OCI-LY3 (cell line): Measurements from ENCODE around the gene PLPP7.

Source experiments
- CTCF ChIP-seq: fragments of 200-600, 300-600 bp; sonication (generic); IDR thresholded peaks from 2 replicates; pipeline ENCODE4 v1.5.1; 2014; ENCODE audit warnings: antibody characterized with exemption, low read length, low read depth
- EZH2phosphoT487 ChIP-seq: fragments of 200-600 bp; shearing (Covaris generic); IDR thresholded peaks from 2 replicates; pipeline ENCODE4 v1.6.1; 2018; ENCODE audit warnings: antibody characterized with exemption, mixed run types, low read depth

DNA sequence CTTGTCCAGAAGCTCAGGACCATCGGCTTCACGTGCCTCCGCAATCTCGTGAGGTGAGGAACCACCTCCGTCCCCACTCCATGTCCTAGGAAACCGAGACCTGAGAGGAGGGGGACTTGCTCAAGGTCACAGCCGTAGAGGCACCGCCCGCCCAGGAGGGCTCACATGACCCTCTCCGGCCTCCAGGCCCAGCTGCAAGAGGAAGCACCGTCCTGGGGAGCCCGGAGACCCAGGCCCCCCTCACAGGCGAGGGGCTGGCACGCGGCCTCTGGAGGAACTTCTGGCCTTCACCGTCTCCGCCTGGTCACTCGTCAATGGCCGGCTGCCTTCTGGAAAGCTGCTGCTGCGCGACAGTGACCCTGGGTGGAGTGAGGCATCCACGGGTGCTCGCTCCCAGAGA is 37.4 kb upstream of the PLPP7 start:
- no peak for TF ChIP-seq CTCF
- TF ChIP-seq EZH2phosphoT487, result no peak
